Activated CD4-positive, alpha-beta T cell treated with anti-CD3 and anti-CD28 coated beads, Interleukin-2, amount 50 U/mL, for 4 hours (primary cell): Measurements from ENCODE around the gene PTPRG.

ENCODE experiments used
- DNase-seq, 2 experiments: peaks; one replicate each; pipeline ENCODE4 v3.0.0-alpha.2; 2020

The PTPRG gene

DNA sequence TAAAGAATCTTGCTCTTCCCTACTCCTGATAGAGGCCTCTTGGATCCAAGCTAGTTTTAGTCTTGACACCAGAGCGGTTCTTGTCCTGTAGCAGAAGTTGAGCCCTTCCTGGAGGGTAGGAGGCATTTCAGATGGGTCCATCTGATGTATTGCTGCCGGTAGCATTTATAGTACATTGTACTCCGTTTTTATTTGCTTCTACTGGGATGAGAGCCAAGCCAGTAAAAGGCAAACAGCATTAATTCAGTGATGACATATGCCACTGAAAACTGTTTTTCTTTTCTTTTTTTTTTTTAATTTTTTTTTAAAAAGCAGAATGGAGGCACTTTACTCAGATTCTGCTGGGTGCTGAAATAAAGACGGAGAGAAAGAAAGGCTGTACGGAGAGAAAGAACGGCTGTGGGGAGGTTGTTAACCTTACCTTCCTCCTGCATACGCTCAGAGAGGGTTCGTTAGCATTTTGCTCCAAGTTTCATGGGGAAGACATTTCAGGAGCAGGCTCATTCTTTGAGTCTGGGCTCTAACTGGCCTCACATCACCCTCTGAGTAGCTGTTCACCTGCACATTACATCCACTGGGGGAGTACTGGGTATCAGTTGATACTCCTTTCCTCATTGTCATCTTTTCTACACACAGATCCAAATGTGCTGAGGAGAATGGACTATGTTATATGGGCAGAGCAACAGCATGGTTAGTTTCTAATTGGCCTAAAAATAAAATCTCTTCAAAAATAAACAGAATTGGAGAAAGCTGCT, 650.5 kb downstream of the PTPRG start:
- no peak for DNase-seq

- DNase-seq: no peak
Observed at GRCh38 chr3:62214850-62215249, 653.5 kb downstream of the PTPRG start.

GRCh38 chr3:62220616-62221015, 659.2 kb downstream of the PTPRG start:
- DNase-seq: no peak

GRCh38 chr3:62225051-62225450, 663.7 kb downstream of the PTPRG start:
- no peak for DNase-seq

DNA sequence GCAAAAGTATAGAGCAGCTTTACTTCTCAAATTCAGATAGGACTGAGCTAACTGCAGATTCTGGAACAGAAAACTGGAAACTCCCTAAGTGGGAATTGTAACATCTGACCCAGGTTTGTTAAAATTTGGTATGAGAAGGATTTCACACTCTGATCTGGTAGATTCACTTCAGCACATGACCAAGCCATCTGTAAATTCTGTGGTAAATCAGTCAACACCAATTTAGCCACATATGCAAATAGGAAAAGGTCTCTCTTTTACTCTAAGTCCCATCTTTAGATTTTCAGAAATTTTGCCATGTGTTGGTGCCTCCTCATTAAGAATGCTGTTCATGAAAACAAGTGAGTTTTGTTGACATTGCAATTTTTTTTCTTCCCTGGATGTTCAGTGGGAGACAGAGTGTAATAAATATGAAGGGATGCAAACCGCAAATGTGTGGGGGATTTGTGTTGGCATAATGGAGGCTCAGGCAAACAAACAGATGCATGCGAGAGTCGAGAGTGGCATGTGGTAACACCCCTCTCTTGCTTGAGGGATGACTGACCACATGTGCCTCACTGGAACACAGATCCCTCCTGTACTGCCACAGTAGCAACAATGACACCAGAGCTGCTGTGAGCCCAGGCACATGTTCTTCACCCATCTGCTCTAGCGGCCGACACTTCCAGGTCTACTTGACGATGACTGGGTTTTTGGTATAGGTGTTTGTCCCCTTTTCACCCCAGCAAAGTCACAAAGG, 665.4 kb downstream of the PTPRG start:
- DNase-seq: no peak

GRCh38 chr3:62228467-62228866, 667.1 kb downstream of the PTPRG start:
- DNase-seq: no peak

DNA sequence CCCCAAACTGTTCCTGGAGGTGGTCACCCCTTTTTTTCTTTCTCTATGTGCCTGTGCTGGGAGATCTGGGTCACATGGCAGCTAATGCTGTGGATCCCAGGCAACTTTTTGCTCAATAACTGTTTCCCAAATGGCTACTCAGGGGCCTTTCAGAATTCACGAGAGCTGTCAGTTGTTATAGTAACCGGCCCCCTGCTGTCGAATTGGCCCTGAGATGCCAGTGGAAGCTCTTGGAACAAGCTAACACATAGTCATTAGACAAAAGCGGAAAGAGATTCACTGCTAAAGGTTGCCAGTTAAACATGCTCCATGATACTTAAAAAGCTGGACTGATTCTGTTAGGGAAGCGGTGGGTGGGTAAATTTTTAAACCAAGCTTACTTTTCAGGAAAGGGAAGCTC, 667.8 kb downstream of the PTPRG start:
- DNase-seq: no peak

DNA sequence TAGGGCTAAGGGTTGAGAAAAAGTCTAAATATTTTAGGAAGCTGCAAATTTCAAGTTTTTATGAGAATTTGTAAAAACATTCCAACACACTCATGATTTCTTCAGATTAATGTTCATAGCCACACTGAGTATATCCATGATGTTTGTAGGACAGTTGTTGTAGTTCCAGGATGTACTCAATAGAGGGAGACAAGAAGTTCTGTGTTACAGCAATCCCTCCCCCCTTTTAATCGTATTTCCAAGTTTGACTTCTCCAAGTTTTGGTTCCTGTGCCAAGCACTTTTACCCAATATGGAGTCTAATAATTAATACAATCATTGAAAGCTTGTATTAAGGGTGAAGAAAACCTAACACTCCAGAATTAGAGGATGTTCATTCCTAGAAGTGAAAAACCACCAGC, 668.5 kb downstream of the PTPRG start:
- DNase-seq: no peak

DNA sequence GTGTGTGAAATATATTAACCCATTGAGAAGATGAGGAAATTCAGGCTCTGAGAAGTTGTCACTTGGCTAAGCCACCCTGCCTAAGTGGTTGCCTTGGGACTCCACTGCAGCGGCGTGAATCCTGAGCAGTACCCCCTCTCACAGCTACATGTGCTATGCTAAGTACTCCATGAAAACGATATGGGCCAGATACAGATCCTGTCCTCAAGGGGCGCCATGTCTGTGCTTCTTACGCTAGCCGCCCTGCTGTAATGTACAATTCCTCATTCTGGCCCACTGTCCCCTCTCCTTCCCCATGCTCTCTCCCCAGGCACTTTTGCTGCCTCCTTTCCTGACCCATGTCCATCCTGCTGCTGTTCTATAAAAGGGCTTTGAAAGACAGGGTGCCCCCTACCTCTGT, 671.7 kb downstream of the PTPRG start:
- DNase-seq: no peak

- DNase-seq: no peak
Observed at GRCh38 chr3:62236016-62236415, 674.6 kb downstream of the PTPRG start.

GRCh38 chr3:62237286-62237948, 676.0 kb downstream of the PTPRG start:
- no peak for DNase-seq

DNA sequence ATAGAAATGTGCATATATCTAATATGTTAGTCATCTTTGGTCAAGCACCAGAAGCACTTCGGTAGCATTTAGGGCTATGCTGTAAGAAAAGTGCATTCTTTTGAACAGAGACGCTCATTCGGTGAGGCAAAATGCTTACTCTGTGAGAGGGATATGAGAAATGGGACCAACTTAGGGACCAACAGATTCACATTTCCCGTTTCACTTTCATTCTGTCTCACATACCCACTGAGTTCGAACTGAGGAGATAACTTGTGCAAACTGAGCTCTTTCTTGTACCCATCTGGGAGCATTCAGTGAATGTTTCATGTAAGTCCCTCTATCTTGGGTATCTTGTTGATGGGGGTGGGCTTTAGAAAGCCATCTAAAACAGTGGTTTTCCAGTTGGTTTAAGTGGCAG, 676.6 kb downstream of the PTPRG start:
- DNase-seq: no peak

- DNase-seq: no peak
Observed at GRCh38 chr3:62238431-62238830, 677.1 kb downstream of the PTPRG start.

DNA sequence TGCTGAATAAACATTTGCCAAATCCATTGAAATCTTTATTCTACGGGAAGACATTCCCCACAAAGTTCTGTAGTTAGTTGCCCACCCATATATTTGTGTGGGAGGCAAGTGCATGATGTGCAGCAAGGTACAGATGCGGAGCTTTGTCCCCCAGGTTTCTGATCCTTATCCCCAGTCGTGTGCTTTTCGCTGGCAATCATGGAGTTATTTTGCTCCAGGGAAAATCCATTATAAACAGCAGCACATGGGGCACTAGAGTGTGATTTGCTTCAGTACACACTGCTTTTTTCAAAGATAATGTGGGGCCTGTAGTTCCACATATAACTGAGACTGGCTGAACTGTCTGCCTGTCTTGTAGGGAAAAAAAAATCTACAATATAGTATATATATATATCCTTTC, 679.9 kb downstream of the PTPRG start:
- no peak for DNase-seq

GRCh38 chr3:62242831-62243509, 681.6 kb downstream of the PTPRG start:
- DNase-seq: no peak

DNA sequence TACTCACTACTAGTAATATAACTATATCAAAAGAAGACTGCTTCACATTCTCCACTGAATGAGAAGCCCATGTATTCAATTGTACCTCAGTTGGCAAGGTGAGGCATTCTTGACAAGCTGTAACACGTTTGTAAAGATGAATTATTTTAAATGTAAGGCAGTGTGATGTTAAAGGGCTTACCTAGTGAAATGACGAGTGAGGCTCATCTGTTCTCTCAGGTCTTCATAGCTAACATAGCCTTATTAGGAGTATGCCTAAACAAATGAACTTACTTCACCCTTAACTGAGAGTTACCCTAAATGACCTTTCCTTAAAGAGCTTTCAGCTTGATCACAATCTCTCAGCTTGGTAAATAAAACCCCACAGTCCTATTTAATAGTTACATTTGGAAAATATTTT, 684.7 kb downstream of the PTPRG start:
- DNase-seq: no peak

- no peak for DNase-seq
Observed at GRCh38 chr3:62246985-62247384, 685.6 kb downstream of the PTPRG start.

GRCh38 chr3:62248734-62249483, 687.5 kb downstream of the PTPRG start:
- no peak for DNase-seq

DNA sequence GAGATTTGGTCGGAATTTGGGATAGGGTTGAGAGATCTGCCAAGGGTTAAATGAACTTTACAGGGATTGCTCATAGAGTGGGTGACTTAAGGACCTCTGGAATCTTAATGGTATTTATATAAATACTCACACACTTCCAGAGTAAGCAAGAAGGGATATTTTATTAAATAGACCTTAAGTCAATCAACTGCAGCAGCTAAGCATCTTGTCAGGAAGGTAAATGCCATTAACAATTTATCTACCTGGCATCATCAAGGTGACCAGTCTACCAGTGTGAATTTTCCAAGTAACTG, 688.1 kb downstream of the PTPRG start:
- no peak for DNase-seq

- no peak for DNase-seq
Observed at GRCh38 chr3:62249855-62250543, 688.6 kb downstream of the PTPRG start.

DNA sequence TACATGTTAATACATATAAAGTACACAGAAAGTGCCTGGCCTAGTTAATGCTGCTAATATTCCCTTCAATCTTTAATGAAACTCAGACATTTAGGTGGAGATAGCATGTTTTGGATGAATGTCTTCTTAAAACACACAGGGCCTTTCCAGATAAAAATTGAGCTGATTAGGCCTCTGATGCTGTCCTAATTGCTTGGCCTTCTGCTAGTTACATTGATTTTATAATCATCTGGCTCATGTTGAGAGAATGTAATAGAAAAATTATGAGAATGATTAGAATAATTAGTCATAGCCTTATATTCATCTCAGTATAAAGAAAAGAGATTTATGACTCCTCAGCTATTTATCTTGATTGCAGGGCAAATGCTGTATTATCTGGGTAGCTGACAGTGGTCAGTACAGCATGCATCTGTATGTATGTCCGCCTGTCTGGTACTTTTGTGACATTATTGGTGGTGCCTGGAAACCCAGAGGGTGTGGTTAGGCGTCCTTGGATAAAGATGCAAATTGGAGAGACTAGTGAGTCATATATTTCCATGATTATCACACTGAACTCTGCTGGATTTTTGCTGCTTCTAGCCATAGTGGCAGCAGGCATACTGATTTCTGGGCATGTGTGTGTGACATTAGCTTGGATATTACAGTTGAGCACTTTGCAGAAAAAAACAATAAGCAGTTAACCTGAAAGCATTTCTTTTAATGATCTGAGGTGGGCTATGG, 691.2 kb downstream of the PTPRG start:
- DNase-seq: no peak

GRCh38 chr3:62253971-62254370, 692.6 kb downstream of the PTPRG start:
- no peak for DNase-seq
